ENCODE results near the gene SLC6A6. TPM values are rescaled to one million over a fixed set of nuclear protein-coding genes. Genes with fewer than 3 reads are reported as not detected.

SLC6A6 gene
- polyA plus RNA-seq, 3 donors = 1.5 to 11.7 (median 3.8) TPM

DNA sequence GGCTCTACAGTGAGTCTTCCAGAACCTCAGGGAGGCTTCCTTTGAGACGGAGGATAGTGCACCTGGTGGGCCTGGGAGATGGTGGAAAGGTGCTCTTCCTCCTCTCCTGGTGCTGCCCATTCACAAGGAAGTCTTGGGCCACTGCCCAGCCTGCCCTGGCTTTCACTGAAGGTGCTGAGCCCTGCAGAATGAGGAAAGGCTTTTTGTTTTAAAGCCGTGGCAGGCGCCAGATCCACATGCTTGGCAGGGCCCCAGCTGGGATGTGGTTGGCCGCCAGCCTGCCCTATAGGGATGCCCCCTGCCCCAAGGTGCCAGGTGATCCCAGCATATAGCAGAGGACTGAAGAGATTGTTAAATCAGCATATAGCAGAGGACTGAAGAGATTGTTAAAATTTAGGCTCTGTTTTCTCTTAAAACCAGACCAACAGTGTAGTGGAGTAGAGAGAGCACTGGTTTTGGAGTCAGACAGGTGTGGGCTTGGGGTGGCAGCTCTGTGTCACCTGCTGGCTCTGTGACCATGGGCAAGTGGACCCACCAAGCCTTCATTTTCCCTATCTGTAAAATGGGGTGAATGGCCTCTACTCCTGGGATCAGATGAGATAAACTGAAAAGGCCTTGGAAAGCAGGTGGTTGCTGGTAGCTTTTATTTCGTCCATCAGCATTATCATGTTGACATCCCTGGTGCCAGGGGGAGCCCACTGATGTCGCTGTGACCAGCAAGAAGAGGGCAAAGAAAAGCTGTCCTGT, 53.3 kb downstream of the SLC6A6 start:
- no peak overlapping the region for H3K27ac ChIP-seq (ENCODE audit: low read depth, low read length)
- WGBS, 3 donors = 58 to 74% (median 73%) methylated on average over 6 of the region's 6 CpGs

DNA sequence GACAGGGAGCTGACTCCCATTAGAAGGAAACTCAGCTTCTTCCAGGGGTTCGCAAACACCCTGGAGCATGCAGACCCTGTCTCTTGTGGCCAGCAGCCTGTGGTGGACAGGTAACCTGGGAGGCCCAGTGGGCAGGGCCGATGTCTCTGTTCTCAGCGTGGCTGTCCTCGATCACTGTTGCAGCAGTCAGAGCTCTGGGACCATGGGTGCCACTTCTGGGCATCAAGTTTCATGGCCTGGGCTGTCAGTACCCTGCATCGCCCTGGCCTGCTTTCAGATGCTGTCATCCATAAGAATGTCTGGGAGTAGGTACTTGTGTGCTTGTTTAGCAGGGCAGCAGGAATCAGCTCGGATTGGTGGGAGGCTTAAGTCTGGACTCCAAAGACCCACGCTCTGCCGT, 54.4 kb downstream of the SLC6A6 start:
- WGBS, 3 donors = 89 to 97% (median 95%) methylated on average over 8 of the region's 8 CpGs

GRCh38 chr3:14457481-14457880, 55.1 kb downstream of the SLC6A6 start:
- WGBS, 3 donors = 87 to 97% (median 93%) methylated on average over 5 of the region's 5 CpGs
- H3K27ac ChIP-seq (ENCODE audit: low read depth, low read length) = no peak overlapping the region

More for the DNA sequence above, 54.4 kb downstream of the SLC6A6 start:
- no peak overlapping the region for H3K27ac ChIP-seq (ENCODE audit: low read depth, low read length)

- WGBS, 3 donors = 45 to 78% (median 76%) methylated on average over 9 of the region's 9 CpGs
- H3K27ac ChIP-seq (ENCODE audit: low read depth, low read length) = no peak overlapping the region
Measured at GRCh38 chr3:14457999-14458398, 55.6 kb downstream of the SLC6A6 start.

DNA sequence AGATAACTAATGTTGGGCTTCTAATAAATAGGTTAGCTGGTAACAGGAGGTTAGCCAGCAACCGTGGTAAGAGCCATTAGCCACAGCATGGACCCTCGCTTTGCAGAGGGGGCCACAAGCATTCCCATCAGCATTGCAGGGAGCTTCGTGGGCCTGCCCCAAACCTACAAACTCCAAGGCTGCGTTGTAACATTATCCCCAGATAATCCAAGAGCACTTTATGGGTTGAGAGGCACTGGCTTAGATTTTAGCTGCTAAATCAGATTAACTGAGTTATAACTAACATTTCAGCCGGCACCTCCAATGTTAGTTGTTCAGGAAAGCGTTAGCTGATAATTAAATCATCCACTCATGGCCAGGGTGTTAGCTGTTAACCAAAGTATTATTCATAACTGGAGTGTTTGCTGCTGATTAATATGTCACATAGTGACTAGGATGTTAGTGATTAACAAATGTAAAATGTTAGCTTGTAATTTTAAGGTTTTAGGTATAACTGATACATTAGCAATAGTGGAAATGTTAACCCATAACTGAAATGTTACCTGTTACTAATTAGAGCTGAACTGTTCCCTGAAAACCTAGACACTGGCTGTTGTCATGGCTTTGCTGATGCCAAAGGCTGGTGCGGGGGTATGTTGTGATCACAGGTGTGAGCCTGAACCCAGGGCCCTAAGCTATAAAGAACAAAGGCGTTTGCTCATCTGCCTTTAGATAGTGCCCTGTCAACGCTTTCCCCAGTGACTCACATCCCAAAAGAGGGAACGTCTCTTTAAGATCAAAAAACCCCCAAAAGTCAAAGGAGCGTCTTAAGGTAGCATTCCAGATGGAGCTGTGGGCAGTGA, 56.2 kb downstream of the SLC6A6 start:
- H3K27ac ChIP-seq (ENCODE audit: low read depth, low read length) = no peak overlapping the region
- 67 to 88% (median 88%) methylated on average over 11 of the region's 11 CpGs for WGBS, 3 donors

- 83 to 93% (median 86%) methylated on average over 5 of the region's 5 CpGs for WGBS, 3 donors
Measured at GRCh38 chr3:14459384-14459783, 57.0 kb downstream of the SLC6A6 start.

GRCh38 chr3:14459787-14460186, 57.4 kb downstream of the SLC6A6 start:
- no peak overlapping the region for H3K27ac ChIP-seq (ENCODE audit: low read depth, low read length)
- WGBS, 3 donors = 60 to 83% (median 72%) methylated on average over 3 of the region's 3 CpGs

More at GRCh38 chr3:14459384-14459783, 57.0 kb downstream of the SLC6A6 start:
- no peak overlapping the region for H3K27ac ChIP-seq (ENCODE audit: low read depth, low read length)

DNA sequence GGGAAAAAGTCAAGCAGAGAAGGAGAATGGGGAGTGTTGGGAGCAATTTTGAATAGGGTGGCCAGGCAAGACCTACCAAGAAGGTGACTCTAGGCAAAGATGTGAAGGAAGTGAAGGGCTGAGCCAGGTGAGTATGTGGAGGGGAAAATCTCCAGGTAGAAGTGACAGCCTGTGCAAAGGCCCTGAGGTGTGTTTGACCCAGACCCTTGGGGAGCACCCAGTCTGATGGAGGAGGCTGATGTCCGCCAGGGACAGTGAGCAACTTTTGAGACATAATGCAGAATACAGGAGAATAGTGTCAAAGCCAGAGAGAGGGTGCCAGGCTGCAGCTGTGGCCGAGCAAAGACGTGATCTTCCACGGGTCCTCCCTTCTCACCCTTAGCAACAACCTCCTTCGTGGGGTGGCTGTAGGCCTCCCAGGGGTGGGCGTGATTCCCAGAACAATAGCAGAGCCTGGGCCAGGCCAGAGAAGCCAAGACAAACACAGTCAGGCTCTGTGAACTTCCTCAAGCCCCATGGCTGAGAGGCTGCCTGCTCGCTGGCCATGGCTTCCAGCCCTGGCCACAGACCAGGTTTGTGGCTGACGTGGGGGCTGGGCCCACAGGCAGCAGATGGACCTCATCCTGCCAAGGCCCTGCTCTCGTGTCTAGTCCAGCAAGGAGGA, 58.1 kb downstream of the SLC6A6 start:
- WGBS, 3 donors = 44 to 48% (median 47%) methylated on average over 9 of the region's 9 CpGs
- H3K27ac ChIP-seq (ENCODE audit: low read depth, low read length) = no peak overlapping the region

GRCh38 chr3:14461006-14461747, 58.8 kb downstream of the SLC6A6 start:
- 79 to 86% (median 83%) methylated on average over 13 of the region's 13 CpGs for WGBS, 3 donors
- H3K27ac ChIP-seq (ENCODE audit: low read depth, low read length) = no peak overlapping the region

- no peak overlapping the region for H3K27ac ChIP-seq (ENCODE audit: low read depth, low read length)
- 69 to 82% (median 79%) methylated on average over 8 of the region's 8 CpGs for WGBS, 3 donors
Measured at GRCh38 chr3:14461748-14462324, 59.4 kb downstream of the SLC6A6 start.

- 90 to 96% (median 90%) methylated on average over 9 of the region's 9 CpGs for WGBS, 3 donors
Measured at GRCh38 chr3:14462738-14463137, 60.3 kb downstream of the SLC6A6 start.

GRCh38 chr3:14463330-14464140, 61.1 kb downstream of the SLC6A6 start:
- WGBS, 3 donors = 82 to 90% (median 87%) methylated on average over 24 to 26 of the region's 26 CpGs
- no peak overlapping the region for H3K27ac ChIP-seq (ENCODE audit: low read depth, low read length)

More at GRCh38 chr3:14462738-14463137, 60.3 kb downstream of the SLC6A6 start:
- H3K27ac ChIP-seq (ENCODE audit: low read depth, low read length) = no peak overlapping the region

DNA sequence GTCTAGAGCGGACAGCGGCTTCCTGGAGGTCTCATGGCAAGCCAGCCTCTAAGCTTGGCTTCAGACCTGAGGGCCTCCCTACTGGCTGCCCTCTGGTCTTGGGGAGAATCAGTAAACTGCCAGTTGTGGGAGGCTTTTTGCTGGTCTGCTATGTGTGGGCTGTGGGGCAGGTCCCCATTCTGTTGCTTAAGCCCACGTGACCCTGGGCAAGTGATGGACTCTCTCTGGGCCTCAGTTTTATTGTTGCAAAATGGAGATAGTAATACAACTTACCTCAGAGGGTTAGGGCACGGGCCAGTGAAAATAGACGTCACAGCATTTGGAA, 61.7 kb downstream of the SLC6A6 start:
- 83 to 96% (median 90%) methylated on average over 5 of the region's 5 CpGs for WGBS, 3 donors
- no peak overlapping the region for H3K27ac ChIP-seq (ENCODE audit: low read depth, low read length)

GRCh38 chr3:14464521-14464920, 62.1 kb downstream of the SLC6A6 start:
- no peak overlapping the region for H3K27ac ChIP-seq (ENCODE audit: low read depth, low read length)
- WGBS, 3 donors = 88 to 96% (median 94%) methylated on average over 4 of the region's 4 CpGs

DNA sequence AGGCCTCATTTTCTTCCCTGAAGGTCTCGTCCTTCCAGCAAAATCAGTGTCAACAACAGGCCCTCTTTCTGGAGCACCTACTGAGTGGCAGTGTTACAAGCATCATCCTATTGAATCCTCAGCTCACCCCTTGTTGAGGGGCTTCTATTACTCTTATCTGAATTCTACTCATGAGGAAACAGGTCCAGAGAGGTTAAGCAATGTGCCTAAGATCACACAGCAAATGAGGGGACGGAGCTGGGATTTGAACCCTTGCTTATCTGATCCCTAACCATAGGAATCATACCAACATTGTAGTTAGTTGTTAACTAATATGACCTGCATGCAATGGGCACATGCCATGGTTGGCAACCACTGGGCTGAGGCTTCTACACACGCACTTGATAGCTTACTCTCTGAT, 63.0 kb downstream of the SLC6A6 start:
- WGBS, 3 donors = 87 to 97% (median 96%) methylated on average over 3 of the region's 3 CpGs
- no peak overlapping the region for H3K27ac ChIP-seq (ENCODE audit: low read depth, low read length)

GRCh38 chr3:14466179-14466903, 63.9 kb downstream of the SLC6A6 start:
- H3K27ac ChIP-seq (ENCODE audit: low read depth, low read length) = no peak overlapping the region
- 89 to 96% (median 94%) methylated on average over 20 to 23 of the region's 23 CpGs for WGBS, 3 donors
